GM19239 (cell line): ENCODE measurements around the gene HRH4.

Experiments
- DNase-seq: peaks from one replicate; pipeline ENCODE4 v3.0.0; 2011; ENCODE audit warnings: low spot score; ENCODE audit not compliant: insufficient read length
- FAIRE-seq: peaks from 2 replicates; lab custom pipeline; 2011; peaks lifted over from hg19 to GRCh38; lab: Jason Lieb, UNC

The HRH4 gene

DNA sequence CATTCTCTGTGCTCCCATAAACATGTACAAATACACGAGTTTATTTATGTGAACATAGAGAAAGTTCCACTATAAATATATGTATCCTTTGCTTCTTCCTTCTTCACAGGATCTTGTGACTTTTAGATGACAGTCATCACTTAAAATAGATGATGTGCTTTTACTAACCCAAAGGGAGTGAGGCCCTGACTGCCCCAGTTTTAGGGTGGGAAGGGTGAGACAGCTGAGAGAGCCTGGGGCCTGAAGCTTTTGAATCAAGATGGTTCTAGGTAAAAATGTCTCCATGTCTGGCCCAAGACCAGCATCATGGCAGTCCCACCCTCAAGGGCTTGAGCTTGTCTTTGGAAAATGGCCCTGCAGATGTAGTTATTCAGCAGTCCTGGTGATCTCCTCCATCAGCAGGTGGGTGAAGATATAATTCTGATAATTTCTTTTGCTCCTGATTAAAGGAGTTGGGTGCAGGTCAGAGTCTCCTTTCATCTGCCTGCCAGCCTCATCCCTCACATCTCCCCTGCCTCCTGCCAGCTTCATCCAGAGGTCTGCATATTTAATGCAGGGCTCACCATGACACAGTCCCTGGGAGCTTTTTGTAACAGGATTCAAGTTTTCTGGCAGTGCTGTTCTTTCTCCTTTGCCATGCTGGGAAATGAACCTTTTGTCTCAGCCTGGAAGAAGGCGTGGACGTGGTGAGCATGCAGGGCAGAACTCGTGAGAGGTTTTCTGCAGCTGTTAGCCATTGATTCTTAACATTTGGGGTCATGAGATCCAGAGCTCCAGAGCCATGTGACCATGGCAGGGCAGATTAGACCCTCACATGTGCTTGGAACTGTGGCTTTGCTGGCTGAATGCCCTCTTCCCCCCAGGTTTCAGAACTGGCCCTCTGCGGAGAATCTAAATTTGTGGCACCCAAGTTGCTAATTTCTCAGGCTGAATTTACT, 2.7 kb downstream of the HRH4 start:
- DNase-seq: no peak
- no peak for FAIRE-seq

DNA sequence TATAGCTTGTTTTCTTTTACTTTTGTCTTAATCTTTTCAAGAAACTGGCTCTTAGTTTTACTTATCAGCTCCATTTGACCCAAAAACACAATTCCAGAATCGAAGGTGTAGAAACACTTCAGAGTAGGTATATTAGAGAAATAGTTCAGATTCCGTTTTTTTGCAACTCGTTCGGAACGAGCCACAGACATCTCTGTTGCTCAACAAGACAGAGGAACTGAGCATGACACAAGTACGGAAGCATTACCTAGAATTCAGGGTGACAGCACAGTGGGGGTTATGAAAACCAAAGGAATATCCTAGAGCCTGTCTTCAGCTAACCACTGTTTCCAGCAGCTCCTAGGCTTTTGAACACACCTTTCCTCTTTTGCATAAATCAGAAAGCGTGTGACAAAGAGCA, 5.0 kb downstream of the HRH4 start:
- FAIRE-seq: no peak
- no peak for DNase-seq

DNA sequence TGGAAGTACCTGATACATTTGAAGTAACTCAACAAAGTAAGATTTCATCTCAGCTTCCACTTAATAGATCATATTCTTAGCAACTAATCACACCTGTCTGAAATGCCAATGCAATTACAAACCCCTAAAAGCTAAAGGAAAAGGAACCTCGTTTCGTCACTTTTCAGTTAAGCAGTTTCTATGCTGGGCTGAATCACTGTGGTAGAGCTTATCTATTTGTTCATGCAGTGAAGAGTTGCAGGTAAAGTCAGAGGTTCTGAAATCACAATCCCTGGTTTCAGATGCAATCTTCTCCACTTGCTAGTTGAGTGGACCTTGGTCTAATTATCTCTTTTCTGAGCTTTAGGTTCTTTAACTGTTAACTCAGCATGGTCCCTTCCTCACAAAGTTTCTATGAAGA, 6.3 kb downstream of the HRH4 start:
- DNase-seq (no peak), FAIRE-seq (no peak)

DNA sequence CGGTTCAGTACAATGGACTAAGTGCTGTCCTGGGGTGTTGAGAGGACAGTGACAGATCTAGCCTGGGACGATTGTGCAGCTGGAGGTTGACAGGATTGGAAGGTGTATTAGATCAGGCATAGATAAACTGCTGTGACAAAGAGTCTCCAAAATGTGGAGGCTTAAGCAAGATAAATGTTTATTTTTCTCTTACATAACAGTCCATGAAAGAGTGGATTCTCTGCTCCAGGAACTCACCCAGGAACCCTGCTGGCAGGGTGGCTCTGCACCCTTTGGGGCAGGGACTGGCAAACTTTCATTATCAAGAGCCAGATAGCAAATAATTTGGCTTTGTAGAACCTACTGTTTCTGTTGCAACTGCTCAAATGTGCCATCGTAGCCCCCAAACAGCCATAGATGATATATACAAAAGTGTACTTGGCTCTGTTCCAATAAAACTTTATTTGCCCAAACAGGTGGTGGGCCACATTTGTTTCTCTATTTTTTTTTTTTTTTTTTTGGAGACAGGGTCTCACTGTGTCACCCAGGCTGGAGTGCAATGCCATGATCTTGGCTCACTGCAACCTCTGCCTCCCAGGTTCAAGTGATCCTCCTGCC, 9.7 kb downstream of the HRH4 start:
- DNase-seq: no peak
- FAIRE-seq: no peak

DNA sequence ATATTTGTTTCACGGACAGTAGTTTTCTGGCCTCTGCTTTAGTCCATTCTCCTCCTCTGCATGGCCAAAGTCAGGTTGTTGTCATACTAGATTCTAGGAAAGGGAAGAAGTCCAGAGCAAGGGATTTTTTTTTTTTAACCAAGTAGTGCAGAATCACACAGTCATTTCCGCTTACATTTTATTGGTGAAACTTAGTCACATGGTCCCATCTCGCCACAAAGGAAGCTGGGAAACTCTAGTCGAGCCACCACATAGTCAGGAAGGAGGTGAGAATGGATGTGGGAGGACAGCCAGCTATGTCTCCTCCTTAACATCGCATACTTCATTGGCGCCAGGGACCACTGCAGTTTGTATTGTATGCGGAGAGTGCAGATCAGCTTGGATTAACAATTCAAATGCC, 10.4 kb downstream of the HRH4 start:
- FAIRE-seq (no peak), DNase-seq (no peak)

DNA sequence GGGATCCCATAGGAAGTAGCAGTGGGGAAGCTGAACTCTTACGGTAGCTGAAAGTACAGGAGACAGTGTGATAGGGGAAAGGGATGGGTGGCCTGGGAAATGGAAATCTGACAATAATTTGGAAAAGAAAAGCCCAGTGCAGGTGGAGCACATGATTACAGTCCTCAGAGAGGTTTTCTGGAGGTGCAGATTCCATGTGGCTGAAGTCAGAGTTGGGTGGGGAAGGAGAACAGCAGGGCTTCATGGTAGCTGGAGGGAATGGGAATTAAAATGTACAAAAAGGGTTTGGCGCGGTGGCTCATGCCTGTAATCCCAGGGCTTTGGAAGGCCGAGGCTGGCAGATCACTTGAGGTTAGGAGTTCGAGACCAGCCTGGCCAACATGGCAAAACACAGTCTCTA, 12.2 kb downstream of the HRH4 start:
- FAIRE-seq (no peak), DNase-seq (no peak)

DNA sequence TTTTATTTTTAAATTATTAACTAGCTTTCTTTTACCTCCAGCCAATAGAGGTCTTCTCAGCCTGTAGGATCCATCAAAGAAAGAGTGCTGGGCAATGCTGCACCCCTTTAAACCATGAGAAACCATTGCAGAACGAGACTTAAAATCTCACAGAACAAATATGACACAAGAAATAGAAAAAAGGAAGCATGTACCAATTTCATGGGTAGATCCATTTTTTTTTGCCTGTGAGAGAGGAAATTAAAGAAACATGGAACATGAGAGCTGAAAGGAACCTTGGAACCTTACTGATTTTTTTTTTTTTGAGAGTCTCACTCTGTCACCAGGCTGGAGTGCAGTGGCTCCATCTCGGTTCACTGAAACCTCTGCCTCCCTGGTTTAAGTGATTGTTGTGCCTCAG, 14.0 kb downstream of the HRH4 start:
- FAIRE-seq: no peak
- no peak for DNase-seq

DNA sequence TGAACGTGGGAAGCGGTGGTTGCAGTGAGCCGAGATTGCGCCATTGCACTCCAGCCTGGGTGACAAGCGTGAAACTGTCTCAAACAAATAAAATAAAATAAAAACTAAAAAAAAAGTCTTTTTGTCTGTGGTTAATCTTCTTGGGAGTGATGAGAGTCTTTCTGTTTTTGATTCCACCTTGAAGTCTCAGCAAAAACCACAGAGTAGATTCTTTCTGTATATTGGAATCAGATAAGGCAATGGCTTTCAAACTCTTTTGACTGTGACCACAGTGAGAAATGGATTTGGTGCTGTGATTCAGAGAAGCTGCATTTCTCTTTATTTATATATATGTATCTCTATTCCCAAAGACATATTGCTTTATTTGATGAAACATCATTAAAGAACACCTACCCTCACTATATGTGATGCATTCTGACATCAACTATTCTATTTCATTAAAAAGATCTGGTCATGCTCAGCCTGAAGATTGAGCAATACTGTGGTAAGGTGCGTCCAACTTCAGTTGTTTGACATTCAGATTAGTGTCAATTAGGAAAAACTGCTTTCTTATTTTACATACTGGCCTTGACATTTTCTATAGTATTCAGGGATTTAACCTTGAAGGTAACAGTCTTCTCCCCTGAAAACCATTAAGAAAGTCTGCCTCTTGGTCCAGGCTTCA, 15.6 kb downstream of the HRH4 start:
- FAIRE-seq (no peak), DNase-seq (no peak)

DNA sequence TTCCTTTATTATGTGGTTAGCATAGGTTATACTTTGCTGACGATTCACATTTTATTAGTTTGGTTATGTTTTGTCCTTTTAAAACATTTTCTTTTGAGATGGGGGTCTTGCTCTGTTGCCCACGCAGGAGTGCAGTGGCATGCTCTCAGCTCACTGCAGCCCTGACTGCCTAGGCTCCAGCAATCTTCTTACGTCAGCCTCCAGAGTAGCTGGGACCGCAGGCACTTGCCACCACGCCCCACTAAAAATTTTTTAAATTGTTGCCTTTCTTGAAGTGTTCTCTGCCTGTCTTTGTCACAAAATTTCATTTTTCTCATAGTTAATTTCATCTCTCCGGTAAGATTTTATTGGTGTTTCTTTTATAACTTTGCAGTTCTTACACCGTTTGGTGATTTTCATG, 18.9 kb downstream of the HRH4 start:
- no peak for FAIRE-seq

DNA sequence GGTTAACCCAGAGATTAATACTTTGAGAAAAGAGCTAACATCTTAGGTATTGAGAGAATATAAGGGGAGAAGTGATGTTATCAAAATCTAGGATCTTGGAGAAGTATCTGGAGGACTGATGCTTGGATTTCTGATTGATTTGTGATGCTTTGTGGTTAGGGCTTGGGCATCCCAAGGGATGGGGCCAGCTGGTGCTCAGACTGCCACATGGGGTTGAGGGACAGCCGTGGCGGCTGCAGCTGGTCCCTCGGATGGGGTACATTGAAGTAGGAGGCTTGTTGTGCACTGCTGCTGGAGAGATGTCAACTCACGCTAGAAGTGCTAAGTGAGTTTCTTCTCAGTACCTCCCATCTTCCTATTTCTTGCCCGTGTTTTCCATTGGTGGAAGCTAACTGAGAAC, 22.4 kb downstream of the HRH4 start:
- FAIRE-seq (no peak), DNase-seq (no peak)

More for the DNA sequence above, 18.9 kb downstream of the HRH4 start:
- DNase-seq: no peak

DNA sequence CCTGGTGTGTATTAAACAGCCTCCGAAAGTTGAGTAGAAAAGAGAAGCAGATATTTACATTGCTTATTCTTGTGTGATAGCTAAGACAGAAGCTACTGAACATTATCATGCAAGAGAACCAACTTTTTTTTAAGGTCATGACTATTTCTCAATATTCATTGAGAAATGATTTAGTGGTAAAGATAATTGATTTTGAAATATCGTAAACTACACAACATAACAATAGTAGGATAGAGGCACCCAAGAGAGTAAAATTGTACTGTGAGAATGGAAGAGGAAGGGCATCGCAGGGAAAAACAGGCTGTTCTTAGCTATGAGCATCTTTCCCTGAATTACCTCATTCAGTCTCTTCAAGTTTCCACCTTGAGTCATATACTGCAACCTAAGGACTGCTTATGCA, 25.2 kb downstream of the HRH4 start:
- FAIRE-seq: no peak
- no peak for DNase-seq

DNA sequence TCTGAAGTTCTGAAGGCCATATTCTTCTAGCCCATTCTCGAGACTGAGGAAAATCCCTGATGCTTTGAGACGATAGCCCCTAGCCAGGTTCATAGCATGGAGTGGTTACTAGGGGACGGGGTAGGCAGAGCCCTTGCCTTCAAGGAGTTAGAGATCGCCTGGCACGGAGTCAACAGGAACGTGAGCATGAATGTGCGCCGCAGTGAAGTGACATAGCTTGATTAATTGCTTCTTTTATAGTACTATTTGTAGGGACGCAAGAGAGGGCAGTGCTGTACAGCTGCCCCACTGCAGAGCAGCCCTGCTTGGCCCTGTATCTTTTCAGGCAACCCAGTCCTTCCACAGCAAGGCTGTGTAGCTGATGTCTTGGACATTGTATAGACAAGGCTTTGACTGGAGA, 26.2 kb downstream of the HRH4 start:
- FAIRE-seq (no peak), DNase-seq (no peak)

DNA sequence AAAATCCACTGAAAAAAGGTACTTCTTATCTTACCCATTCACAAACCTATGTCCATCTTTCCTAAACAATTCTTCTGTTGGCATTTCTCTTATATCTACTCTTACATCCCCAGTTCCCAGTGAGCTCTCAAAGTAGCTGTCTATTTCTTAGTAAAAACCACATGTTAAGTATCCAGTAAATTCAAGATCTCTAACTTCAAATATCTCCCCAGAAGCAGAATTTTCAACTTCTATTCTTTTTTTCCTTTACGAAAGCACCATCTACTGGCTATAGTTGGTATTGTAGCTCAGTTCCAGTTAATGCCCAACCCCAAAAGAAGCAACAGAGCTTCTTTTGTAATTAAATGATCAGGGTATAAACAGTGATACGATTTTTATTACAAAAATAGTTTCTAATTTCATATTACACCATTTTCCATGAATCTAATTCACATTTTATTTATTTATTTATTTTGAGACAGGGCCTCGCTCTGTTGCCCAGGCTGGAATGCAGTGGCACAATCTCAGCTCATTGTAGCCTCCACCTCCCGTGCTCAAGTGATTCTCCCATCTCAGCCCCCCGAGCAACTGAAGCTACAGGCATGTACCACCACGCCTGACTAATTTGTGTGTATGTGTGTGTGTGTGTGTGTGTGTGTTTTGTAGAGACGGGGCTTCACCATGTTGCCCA, 28.5 kb downstream of the HRH4 start:
- DNase-seq: no peak
- peak; percentile 66 for FAIRE-seq

DNA sequence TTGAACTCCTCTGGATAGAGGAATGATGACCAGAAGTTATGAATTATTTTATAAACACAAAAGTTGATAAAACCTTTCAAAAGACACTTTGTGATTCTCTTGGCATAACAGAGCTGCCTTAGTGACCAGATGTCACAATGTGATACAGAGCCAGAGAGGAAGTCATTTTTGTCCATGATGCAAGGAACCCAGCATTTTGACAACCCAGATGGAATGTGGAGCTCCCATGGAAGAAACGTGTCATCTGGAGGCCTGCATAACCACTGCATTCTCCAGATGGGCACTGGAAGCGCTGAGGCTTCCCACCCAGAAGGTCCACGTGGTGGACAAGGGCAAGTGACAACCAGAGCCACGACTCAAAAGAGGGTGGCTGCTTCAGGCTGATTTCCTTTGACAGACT, 30.1 kb downstream of the HRH4 start:
- DNase-seq: no peak
- FAIRE-seq: no peak

DNA sequence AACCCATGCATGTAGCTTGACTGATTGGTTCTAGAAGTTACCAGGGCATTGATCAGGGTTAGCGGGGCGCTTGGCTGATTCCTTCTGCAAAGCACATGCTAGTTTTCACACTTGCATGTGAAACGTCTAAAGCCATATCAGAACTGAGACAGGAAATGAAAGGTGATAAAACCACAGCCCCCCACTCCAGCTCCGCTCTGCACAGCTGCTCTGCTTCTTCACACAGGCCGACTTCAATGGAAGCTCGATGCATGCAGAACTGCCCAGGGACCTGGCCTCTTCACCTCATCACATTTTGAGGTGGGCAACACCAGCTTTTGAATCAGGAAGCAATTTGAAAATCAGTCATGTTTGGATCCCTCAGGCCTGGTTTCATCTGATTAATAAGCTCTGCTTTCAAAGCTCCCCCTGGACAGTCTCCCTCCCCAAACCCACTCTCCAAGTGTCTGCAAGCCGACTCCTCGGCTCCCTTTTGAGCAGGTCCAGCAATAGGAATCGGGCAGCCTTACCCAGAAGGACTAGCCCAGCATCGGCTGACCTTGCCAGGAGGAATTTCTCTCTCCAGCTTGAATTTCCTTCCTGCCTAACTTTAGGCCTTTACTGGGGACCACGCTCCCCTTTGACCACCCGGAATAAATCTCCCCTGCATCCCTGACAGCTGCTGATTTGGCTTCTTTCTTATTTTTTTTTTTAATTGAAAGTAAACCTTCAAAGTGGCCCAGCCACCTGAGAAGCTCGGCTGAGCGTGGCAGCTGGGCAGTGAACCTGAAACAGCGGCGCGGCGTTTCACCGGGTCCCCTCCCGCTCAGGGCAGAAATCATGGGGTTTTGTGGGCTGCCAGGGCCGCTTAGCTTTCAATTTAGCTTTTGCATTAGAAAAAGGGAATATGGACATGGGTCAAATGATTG, 31.7 kb downstream of the HRH4 start:
- DNase-seq: peak; percentile 36
- FAIRE-seq: peak; percentile 91

DNA sequence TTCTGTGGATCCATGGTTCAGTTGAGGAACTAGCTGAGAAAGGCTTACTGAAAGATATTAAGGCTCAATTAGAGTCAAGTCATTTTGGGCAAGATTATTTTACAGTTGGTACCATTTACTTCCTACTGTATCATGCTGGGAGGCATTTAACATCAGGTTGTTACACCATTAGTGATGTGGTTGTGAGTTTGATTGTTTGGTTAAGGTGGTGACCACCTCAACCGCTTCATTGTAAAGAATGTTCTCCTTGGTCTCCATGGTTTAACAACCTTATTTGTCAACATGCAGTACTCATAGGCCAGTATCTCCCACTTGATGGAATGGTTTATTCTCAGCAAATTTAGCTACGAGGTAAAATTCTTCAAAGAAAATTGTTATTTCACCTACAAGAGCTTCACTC, 34.1 kb downstream of the HRH4 start:
- DNase-seq (no peak), FAIRE-seq (no peak)

DNA sequence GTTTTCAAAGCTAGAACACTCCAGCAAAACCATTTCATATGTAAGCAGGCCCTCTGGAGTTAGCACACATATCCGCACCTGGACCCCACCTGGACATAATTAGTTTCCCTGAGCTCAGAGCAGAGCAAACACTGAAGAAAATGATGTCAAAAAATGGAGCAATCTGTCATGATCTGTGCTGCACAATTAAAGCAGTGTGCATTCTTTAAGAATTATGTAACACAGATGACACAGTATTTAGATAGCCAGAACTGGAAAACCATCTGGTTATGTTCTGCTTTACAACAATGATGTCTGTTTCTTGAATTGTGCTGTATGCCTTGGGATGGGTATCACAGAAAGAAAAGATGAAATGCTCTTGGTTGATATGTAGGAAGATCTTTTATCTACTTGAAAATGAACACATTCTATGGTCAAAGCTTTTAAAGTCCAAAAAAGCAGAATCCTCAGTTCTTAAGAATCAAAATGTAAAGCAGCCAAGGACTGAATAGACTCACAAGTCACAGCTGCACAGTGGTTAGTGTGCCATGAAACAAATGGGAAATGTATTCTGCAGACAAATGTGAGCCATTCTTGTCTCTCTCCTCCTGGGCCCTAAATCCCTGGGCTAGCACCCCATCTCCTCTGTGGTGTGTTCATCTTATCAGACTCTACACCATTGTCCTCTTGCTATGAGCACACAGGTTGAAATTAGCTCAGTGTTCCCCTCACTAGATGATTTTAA, 36.8 kb downstream of the HRH4 start:
- FAIRE-seq: no peak
- no peak for DNase-seq

DNA sequence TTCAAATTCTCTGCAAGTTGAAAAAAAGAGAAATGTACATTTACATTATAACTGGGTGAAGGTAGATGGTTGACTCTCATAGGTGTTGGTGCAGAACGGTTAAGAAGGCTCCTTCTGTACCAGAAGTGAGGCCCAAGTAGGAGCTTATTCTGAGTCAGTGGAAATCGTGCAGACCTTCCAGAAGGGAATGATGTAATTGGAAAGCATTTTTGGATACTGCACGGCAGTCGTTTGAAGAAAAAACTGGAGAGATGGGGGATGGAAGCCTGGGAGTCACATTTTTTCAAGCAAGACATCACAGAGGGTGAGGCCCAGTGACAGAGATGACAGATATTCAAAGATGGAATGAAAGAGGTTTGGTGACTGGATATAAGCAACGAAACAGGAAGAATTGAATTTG, 39.4 kb downstream of the HRH4 start:
- FAIRE-seq (no peak), DNase-seq (no peak)

DNA sequence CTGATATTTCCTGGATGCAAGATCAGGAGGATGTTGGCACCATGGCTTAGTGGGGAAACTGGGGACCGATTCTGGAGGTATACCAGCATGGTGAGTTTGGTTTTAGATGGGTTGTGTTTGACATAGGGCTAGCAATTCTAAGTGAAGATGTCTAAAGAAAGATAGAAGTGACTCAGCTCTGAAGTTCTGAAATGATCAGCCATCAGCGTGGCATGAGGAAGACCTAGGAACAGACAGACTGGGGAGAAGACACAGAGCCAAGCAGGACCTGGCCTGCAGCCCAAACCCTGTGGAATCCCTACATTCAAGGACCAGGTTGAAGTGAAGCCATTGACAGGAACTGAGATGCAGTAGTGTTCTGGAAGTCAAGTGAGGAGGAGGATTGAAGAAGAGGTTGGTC, 39.8 kb downstream of the HRH4 start:
- DNase-seq (no peak), FAIRE-seq (no peak)
